ENCODE measurements around the gene RASGRP3. TPM values are rescaled to one million over a fixed set of nuclear protein-coding genes. Genes with fewer than 3 reads are reported as not detected.

Gene RASGRP3
- total and polyA plus RNA-seq, 9 of the 15 experiments (the other 6 are each of a cell fraction or from before 2014, with no cell fraction given) = 0.18 to 1.7 (median 1.2) TPM

- TF ChIP-seq ZNF639 (CRISPR knock-in tag; conservative IDR thresholded peaks at IDR 0.05 in 1 of 2, IDR thresholded peaks at IDR 0.05 in 1 of 2) (no peak), ZKSCAN8 (CRISPR knock-in tag; IDR thresholded peaks at IDR 0.05) (no peak)
Measured at GRCh38 chr2:33495683-33496082, 19.2 kb downstream of the RASGRP3 start (continued).

GRCh38 chr2:33496150-33496549 lies 19.7 kb downstream of the RASGRP3 start:
- no peaks in the 10 kb centered on the region for H3K9me3 ChIP-seq (replicated peaks; ENCODE audit: control insufficient read depth, insufficient read depth, low read depth, low read length)
- in situ Hi-C loops (cut with MboI) (no loop called here), intact Hi-C loops (cut with micrococcal nuclease) (no loop called here)
- H3K4me1 ChIP-seq (replicated peaks in 1 of 2; ENCODE audit: control insufficient read depth in 2 of 2, insufficient read depth in 2 of 2, low read length in 2 of 2) = no peaks in the 10 kb centered on the region
- no peak for ATAC-seq
- no peaks in the 10 kb centered on the region for H3K9me1 ChIP-seq (ENCODE audit: control insufficient read depth, insufficient read depth, low read length)
- H3K79me2 ChIP-seq (ENCODE audit: control insufficient read depth, insufficient read depth, low read length) = no peaks in the 10 kb centered on the region
- FAIRE-seq = no peak
- no peak overlapping the region for H3K4me2 ChIP-seq (ENCODE audit: insufficient read depth, low read length)
- H3K36me3 ChIP-seq (ENCODE audit: control insufficient read depth, insufficient read depth, low read length) = no peaks in the 10 kb centered on the region
- BruUV-seq (replicated peaks) = no TSS peak
- no peak overlapping the region for H3K27ac ChIP-seq (ENCODE audit: extremely low read depth, low read depth, low read length)
- WGBS (ENCODE audit: insufficient coverage, low coverage, missing lambda C conversion rate) = 0% methylated on average over 2 of the region's 2 CpGs
- POLR2A ChIA-PET = no interaction called here
- CTCF ChIA-PET (ENCODE audit: low intra/inter-chr PET ratio) = no interaction called here
- H3K9ac ChIP-seq (ENCODE audit: insufficient read depth in 1 of 2, low read depth in 2 of 2, low read length in 2 of 2) = no peak overlapping the region
- peak; percentile 43 for TF ChIP-seq MEIS2 (IDR thresholded peaks at IDR 0.05; ENCODE audit: partially characterized antibody)
- TF ChIP-seq ZFP91 (CRISPR knock-in tag; IDR thresholded peaks at IDR 0.05) = no peak
- no peak overlapping the region for H3K4me3 ChIP-seq
- no peaks in the 10 kb centered on the region for H4K20me1 ChIP-seq (replicated peaks; ENCODE audit: control insufficient read depth, insufficient read depth, low read length)
- no peak overlapping the region for H2AFZ ChIP-seq (ENCODE audit: low read depth, low read length)
- H3K27me3 ChIP-seq (ENCODE audit: control insufficient read depth in 2 of 2, insufficient read depth in 2 of 2, low read length in 2 of 2) = peaks cover 4 to 10% of the 10 kb centered on the region in 2 experiments; a peak in 4 of 5 replicates
- no peak for DNase-seq (ENCODE audit: extremely low read depth in 1 of 4, low spot score in 3 of 4)

All from K562 (cell line).